ENCODE data around the gene RPS2.

- TF ChIP-seq EZH2 (IDR thresholded peaks at IDR 0.05; ENCODE audit: borderline replicate concordance, insufficient read depth, low read depth, low read length, poor library complexity, severe bottlenecking) (no peak), CTCF (IDR thresholded peaks at IDR 0.05) (no peak)
Observed at GRCh38 chr16:1998360-1998835, 33.8 kb upstream of the RPS2 start.
